ENCODE measurements around the gene ZNF648. TPM values are rescaled to one million over a fixed set of nuclear protein-coding genes. Genes with fewer than 3 reads are reported as not detected.

ZNF648 gene
- total RNA-seq, 1 donor from 2014 or later: not detected

DNA sequence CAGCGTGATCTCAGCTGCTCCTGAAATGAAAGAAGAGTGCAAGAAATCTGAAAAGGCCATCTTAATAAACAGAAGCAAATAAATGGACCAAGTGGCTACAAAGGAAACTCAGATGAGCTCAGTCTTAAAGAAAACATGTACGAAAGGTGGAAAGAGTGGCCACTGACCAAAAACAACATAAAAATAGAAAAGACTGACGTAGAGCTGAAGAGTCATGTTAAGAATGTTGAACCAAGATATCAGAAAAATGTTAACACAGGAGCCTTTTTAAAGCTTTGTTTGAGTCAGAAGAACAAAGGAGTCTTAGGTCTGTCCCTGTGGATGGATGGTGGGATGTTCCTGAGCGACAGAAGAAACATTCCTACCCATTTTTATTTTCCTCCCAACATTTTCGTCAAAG lies 30.8 kb upstream of the ZNF648 start:
- TF ChIP-seq CTCF (IDR thresholded peaks at IDR 0.05) (no peak), POLR2A (IDR thresholded peaks at IDR 0.05) (no peak), POLR2AphosphoS5 (IDR thresholded peaks at IDR 0.05; ENCODE audit: insufficient read depth in 1 of 2, low read depth in 1 of 2) (no peak)
- peaks cover 14% of the 10 kb centered on the region for H3K4me1 ChIP-seq
- no peak overlapping the region for H3K27ac ChIP-seq
- no peak for DNase-seq (ENCODE audit: extremely low spot score in 2 of 2)
- intact Hi-C loops (cut with DNase I): no loop called here
- H3K36me3 ChIP-seq: no peaks in the 10 kb centered on the region
- no peak overlapping the region for H3K4me3 ChIP-seq
- H3K9me3 ChIP-seq: no peaks in the 10 kb centered on the region
- no peaks in the 10 kb centered on the region for H3K27me3 ChIP-seq

DNA sequence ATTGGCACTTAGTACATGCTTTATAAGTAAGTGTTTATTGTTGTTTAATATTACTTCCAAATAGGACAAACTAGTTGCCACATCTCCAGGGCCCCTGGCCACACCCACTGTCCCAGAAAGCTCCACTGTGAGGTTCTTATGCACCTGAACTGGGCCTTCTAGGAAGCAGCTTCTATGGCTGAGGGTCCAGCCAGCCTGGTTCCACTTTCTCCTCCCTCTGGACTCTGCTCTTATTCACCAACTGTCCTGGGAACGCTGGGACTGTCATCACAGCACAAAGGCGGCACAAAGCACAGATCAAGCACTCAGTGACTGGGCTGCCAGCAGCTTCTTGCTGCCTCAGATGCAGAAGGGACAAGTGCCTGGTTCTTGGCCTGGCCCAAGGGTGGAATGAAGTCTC lies 29.6 kb upstream of the ZNF648 start:
- Histone ChIP-seq H3K36me3 (no peaks in the 10 kb centered on the region), H3K27ac (no peak overlapping the region), H3K27me3 (no peaks in the 10 kb centered on the region), H3K4me3 (no peak overlapping the region), H3K9me3 (no peaks in the 10 kb centered on the region), H3K4me1 (peaks cover 24% of the 10 kb centered on the region)
- TF ChIP-seq POLR2A (IDR thresholded peaks at IDR 0.05) (no peak), POLR2AphosphoS5 (IDR thresholded peaks at IDR 0.05; ENCODE audit: insufficient read depth in 1 of 2, low read depth in 1 of 2) (no peak), CTCF (IDR thresholded peaks at IDR 0.05) (no peak)
- intact Hi-C loops (cut with DNase I): no loop called here
- no peak for DNase-seq (ENCODE audit: extremely low spot score in 2 of 2)

- peak; percentile 51 to 67 for TF ChIP-seq POLR2AphosphoS5 (IDR thresholded peaks at IDR 0.05; ENCODE audit: insufficient read depth in 1 of 2, low read depth in 1 of 2)
- no peak for TF ChIP-seq POLR2A (IDR thresholded peaks at IDR 0.05)
- Histone ChIP-seq H3K27ac (peak overlapping the region; percentile 70), H3K4me3 (no peak overlapping the region), H3K4me1 (peaks cover 43% of the 10 kb centered on the region), H3K9me3 (no peaks in the 10 kb centered on the region), H3K27me3 (no peaks in the 10 kb centered on the region), H3K36me3 (no peaks in the 10 kb centered on the region)
- no peak for DNase-seq (ENCODE audit: extremely low spot score in 2 of 2)
- intact Hi-C loops (cut with DNase I): loop anchor here (5.0 kb wide), 1 partner anchor 694 kb away; no protein-coding TSS in a partner anchor
Observed at GRCh38 chr1:182087719-182088350, 26.3 kb upstream of the ZNF648 start.

DNA sequence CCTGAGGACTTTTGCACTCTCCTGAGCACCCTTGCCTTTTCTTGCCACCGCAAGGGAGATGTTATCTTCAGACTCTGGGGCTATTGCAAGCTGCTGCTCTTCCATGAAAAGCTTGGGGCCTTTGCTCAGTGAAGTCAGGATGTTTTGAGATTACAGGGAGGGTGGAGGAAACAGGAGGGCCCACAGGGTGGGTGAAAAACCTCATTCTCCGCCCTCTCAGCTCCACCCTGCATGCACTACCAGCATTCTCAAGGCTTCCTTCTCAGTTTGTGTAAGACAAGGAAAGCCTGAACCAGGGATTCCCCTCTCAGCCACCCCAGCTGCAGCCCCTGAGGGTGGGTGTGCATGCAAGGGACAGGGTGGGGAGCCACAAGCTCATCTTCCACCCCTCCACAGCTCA lies 25.8 kb upstream of the ZNF648 start:
- no peaks in the 10 kb centered on the region for H3K9me3 ChIP-seq
- H3K27me3 ChIP-seq: no peaks in the 10 kb centered on the region
- no peak for DNase-seq (ENCODE audit: extremely low spot score in 2 of 2)
- intact Hi-C loops (cut with DNase I): loop anchor here (5.0 kb wide), 1 partner anchor 695 kb away; no protein-coding TSS in a partner anchor
- no peak overlapping the region for H3K4me3 ChIP-seq
- no peaks in the 10 kb centered on the region for H3K36me3 ChIP-seq
- H3K4me1 ChIP-seq: peaks cover 43% of the 10 kb centered on the region
- TF ChIP-seq CTCF (IDR thresholded peaks at IDR 0.05) (no peak), POLR2AphosphoS5 (IDR thresholded peaks at IDR 0.05; ENCODE audit: insufficient read depth in 1 of 2, low read depth in 1 of 2) (no peak), POLR2A (IDR thresholded peaks at IDR 0.05) (no peak)
- peak overlapping the region; percentile 70 for H3K27ac ChIP-seq

DNA sequence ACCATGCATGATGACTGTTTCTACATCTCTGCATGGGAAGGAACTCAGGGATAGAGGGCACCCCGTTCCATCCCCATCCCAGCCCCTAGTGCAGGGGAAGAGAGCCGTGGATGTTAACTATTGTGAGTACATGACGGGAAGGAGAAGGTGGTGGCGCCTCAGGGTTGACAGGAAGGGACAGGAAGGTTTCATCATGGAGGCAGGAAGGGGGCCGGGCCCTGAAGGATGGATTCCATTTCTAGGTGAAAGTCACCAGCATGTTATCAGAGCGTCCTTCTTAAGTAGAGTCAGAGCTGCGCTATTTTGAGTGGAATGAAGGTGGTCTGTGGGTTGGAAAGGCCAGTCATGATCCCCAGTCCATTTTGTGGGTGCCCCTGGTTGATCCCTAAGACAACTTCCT lies 25.1 kb upstream of the ZNF648 start:
- Histone ChIP-seq H3K27me3 (no peaks in the 10 kb centered on the region), H3K9me3 (no peaks in the 10 kb centered on the region), H3K4me3 (no peak overlapping the region), H3K4me1 (peaks cover 43% of the 10 kb centered on the region), H3K36me3 (no peaks in the 10 kb centered on the region), H3K27ac (peak overlapping the region; percentile 70)
- TF ChIP-seq POLR2AphosphoS5 (IDR thresholded peaks at IDR 0.05; ENCODE audit: insufficient read depth in 1 of 2, low read depth in 1 of 2) (no peak), CTCF (IDR thresholded peaks at IDR 0.05) (no peak), POLR2A (IDR thresholded peaks at IDR 0.05) (no peak)
- DNase-seq (ENCODE audit: extremely low spot score in 2 of 2): peak in 1 of 2 donors; percentile 67
- intact Hi-C loops (cut with DNase I): loop anchor here (5.0 kb wide), 1 partner anchor 696 kb away; no protein-coding TSS in a partner anchor

All from vagina (tissue), 2 donors.